G401 (cell line): ENCODE results near the gene LRP10. TPM values are rescaled to one million over a fixed set of nuclear protein-coding genes. Genes with fewer than 3 reads are reported as not detected.
"Not testable (repeated sequence)": the region's sequence is repeated elsewhere in the genome, so short reads cannot be mapped to it uniquely, and the experiment has no call there.

Source experiments
- DNase-seq: peaks from one replicate; pipeline ENCODE4 v3.0.0-alpha.2; 2015; ENCODE audit warnings: low spot score
- in situ Hi-C: cut with HindIII; loops from 2 replicates; pipeline ENCODE4 v1.10.0; 2016; ENCODE audit warnings: low sequenced_read_pairs, mixed read lengths
- total RNA-seq: library from RNA; depleted of rRNA; stranded (reverse); fragments of >200 nt; shearing (Covaris generic); gene quantifications from 2 replicates; pipeline ENCODE4 v1.2.3, GENCODE V29; 2014

Gene LRP10
- total RNA-seq, 1 experiment from 2014 or later = 37.1 TPM

GRCh38 chr14:22842211-22843122 lies 29.1 kb upstream of the LRP10 start:
- DNase-seq = no peak
- in situ Hi-C loops = no loop called here

GRCh38 chr14:22843123-22843925 lies 28.2 kb upstream of the LRP10 start:
- in situ Hi-C loops = no loop called here
- no peak for DNase-seq

- no peak for DNase-seq
- in situ Hi-C loops = no loop called here
These were observed 27.1 kb upstream of the LRP10 start for GRCh38 chr14:22844221-22845102.

- DNase-seq = no peak
- in situ Hi-C loops = no loop called here
These were observed 26.5 kb upstream of the LRP10 start for GRCh38 chr14:22845103-22845394.

- in situ Hi-C loops = no loop called here
- no peak for DNase-seq
These were observed 25.5 kb upstream of the LRP10 start for GRCh38 chr14:22845821-22846625.

GRCh38 chr14:22846811-22847307 lies 24.7 kb upstream of the LRP10 start:
- DNase-seq = no peak

GRCh38 chr14:22847661-22848341 lies 23.7 kb upstream of the LRP10 start:
- in situ Hi-C loops = no loop called here
- peak; percentile 40 for DNase-seq

More at GRCh38 chr14:22846811-22847307, 24.7 kb upstream of the LRP10 start:
- in situ Hi-C loops = no loop called here

- in situ Hi-C loops = no loop called here
- no peak for DNase-seq
These were observed 23.0 kb upstream of the LRP10 start for GRCh38 chr14:22848351-22849164.

- DNase-seq = peak; percentile 45
- in situ Hi-C loops = no loop called here
These were observed 22.2 kb upstream of the LRP10 start for GRCh38 chr14:22849212-22849819.

GRCh38 chr14:22850944-22851764 lies 20.4 kb upstream of the LRP10 start:
- in situ Hi-C loops = no loop called here
- peak; percentile 41 for DNase-seq

GRCh38 chr14:22852178-22852577 lies 19.4 kb upstream of the LRP10 start:
- in situ Hi-C loops, DNase-seq: not testable (repeated sequence)

GRCh38 chr14:22852599-22852939 lies 19.0 kb upstream of the LRP10 start:
- no peak for DNase-seq
- in situ Hi-C loops = no loop called here

- DNase-seq = peak; percentile 64
- in situ Hi-C loops = no loop called here
These were observed 18.4 kb upstream of the LRP10 start for GRCh38 chr14:22852940-22853767.

GRCh38 chr14:22854296-22854695 lies 17.2 kb upstream of the LRP10 start:
- in situ Hi-C loops = not testable (repeated sequence)

More at GRCh38 chr14:22854296-22854695, 17.2 kb upstream of the LRP10 start:
- DNase-seq = not testable (repeated sequence)
